ENCODE data around the gene CLEC16A.

DNA sequence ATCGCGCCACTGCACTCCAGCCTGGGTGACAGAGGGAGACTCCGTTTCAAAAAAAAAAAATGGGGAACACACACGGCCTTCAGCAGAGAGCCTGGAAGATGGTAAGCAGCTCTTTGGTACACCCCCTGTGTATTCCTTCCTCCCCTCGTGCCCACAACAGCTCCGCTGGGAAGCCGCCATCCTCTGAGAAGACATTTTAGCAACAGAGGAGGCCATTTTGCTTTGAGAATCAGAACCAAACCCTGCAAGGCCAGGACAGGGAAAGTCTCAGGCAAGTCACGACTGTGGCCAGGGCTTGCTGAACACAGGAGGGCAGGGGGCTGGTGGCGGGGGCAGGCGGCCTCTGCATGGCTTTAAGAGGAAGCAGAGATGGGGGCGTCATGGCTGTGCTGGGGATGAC, 265.9 kb downstream of the CLEC16A start:
- TF ChIP-seq, protein P1, sequence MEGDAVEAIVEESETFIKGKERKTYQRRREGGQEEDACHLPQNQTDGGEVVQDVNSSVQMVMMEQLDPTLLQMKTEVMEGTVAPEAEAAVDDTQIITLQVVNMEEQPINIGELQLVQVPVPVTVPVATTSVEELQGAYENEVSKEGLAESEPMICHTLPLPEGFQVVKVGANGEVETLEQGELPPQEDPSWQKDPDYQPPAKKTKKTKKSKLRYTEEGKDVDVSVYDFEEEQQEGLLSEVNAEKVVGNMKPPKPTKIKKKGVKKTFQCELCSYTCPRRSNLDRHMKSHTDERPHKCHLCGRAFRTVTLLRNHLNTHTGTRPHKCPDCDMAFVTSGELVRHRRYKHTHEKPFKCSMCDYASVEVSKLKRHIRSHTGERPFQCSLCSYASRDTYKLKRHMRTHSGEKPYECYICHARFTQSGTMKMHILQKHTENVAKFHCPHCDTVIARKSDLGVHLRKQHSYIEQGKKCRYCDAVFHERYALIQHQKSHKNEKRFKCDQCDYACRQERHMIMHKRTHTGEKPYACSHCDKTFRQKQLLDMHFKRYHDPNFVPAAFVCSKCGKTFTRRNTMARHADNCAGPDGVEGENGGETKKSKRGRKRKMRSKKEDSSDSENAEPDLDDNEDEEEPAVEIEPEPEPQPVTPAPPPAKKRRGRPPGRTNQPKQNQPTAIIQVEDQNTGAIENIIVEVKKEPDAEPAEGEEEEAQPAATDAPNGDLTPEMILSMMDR (IDR thresholded peaks at IDR 0.05): no peak
- TF ChIP-seq POLR2A (IDR thresholded peaks at IDR 0.05): no peak

Data from thyroid gland (tissue), 4 donors.